Naive B cell (primary cell): ENCODE measurements around the gene ETS1. TPM values are rescaled to one million over a fixed set of nuclear protein-coding genes. Genes with fewer than 3 reads are reported as not detected.

Source experiments
- ATAC-seq, 2 donors: fragments of 150-1000 bp; cut with Tn5 transposase; 2 replicates each; pipeline ENCODE4 v1.10.0; 2021; ENCODE audit warnings: low read depth in 2 of 2, mild to moderate bottlenecking in 2 of 2, moderate library complexity in 2 of 2
- DNase-seq: peaks from one replicate; pipeline ENCODE4 v3.0.0; 2022
- H3K27ac Mint-ChIP-seq, 6 donors: one replicate each; pipeline ENCODE4 v1.8.0; 2020 to 2022; ENCODE audit warnings: mild to moderate bottlenecking in 6 of 6, mixed read lengths in 6 of 6, moderate library complexity in 5 of 6, inconsistent platforms in 2 of 6
- H3K27me3 Mint-ChIP-seq, 3 donors: one replicate each; pipeline ENCODE4 v1.8.0; 2021 to 2022; ENCODE audit warnings: mixed read lengths in 3 of 3, mild to moderate bottlenecking in 1 of 3
- H3K36me3 Mint-ChIP-seq, 2 donors: one replicate each; pipeline ENCODE4 v1.8.0; 2020 to 2022; ENCODE audit warnings: mixed read lengths in 2 of 2, inconsistent platforms in 1 of 2, mild to moderate bottlenecking in 1 of 2
- H3K4me1 Mint-ChIP-seq, 3 donors: one replicate each; pipeline ENCODE4 v1.8.0; 2020 to 2022; ENCODE audit warnings: mixed read lengths in 3 of 3, inconsistent platforms in 1 of 3, mild to moderate bottlenecking in 1 of 3, moderate library complexity in 1 of 3
- H3K4me3 Mint-ChIP-seq, 8 donors: one replicate each; pipeline ENCODE4 v1.8.0; 2020 to 2022; ENCODE audit warnings: mild to moderate bottlenecking in 8 of 8, mixed read lengths in 8 of 8, moderate library complexity in 8 of 8, inconsistent platforms in 2 of 8
- H3K9me3 Mint-ChIP-seq, 7 donors: one replicate each; pipeline ENCODE4 v1.8.0; 2020 to 2022; ENCODE audit warnings: mixed read lengths in 7 of 7, mild to moderate bottlenecking in 5 of 7, inconsistent platforms in 2 of 7, moderate library complexity in 1 of 7
- polyA plus RNA-seq, 6 donors: library from polyadenylated mRNA; unstranded; fragments of 300-500 nt; fragmentation: Illumina TruSeq; gene quantifications; one replicate each; pipeline ENCODE4 v1.2.3, GENCODE V29; 2021; ENCODE audit warnings: low read depth in 6 of 6

The ETS1 gene
- polyA plus RNA-seq, 6 donors from 2014 or later: 205 to 278 (median 247) TPM

DNA sequence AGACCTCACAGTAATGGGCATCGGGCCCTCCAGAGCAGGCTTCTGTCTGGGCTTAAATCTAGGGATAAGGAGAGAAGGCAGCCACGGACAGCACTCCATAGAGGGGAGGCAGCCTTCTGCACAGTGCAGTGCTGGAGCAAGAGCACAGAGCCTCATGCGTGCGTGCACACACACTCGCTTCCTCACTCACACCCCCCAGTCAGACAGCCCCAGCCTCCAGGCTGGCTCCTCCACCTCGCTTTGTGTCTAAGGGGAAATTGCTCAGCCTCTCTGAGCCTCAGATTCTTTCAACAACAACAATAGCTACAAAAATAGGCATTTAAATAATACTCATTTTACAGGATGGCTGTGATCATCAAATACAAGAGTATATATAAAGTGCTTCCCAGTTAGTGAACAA, 26.7 kb upstream of the ETS1 start:
- DNase-seq (no peak), ATAC-seq (no peak)
- H3K4me1 Mint-ChIP-seq: peaks cover 79 to 96% (median 86%) of the 10 kb centered on the region in 3 donors
- peak overlapping the region; percentile 52 to 100 (median 94) for H3K27ac Mint-ChIP-seq
- no peaks in the 10 kb centered on the region for H3K27me3 Mint-ChIP-seq
- peak overlapping the region in 7 of 8 donors; percentile 35 to 85 (median 74) for H3K4me3 Mint-ChIP-seq
- no peaks in the 10 kb centered on the region for H3K9me3 Mint-ChIP-seq
- H3K36me3 Mint-ChIP-seq: no peaks in the 10 kb centered on the region

DNA sequence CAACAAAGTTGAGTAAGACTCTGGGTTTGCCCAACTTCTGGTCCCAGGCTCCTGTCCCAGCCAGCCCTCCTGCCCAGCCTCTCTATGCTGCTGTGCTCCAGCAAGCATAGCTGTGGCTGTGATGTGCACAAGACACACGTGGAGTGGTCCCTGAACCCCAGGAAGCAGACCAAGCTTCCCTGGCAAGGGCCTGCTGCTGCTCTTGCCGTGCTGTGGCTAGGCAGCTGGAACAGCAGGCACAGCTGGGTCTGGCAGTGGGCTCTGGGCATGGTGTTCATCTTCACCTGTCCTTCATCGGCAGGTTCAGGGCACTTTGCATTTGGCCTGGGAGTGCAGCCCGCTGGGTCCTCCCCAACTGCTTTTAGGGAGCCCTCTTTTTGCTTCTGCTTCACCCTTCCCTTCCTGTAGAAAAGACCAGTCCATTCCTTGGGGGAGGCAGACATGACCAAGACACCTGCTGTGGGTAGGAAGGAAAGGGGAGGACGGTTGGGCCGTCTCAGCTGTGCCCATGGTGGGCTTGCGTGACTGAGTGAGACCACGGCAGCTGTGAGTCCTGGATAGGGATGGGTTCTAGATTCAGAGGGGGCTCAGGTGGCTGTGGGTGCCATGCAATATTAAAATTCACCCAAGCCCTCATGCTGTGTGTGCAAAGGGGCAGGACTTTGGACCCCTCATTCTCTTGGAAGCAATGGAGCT, 26.1 kb upstream of the ETS1 start:
- Mint-ChIP-seq H3K36me3 (no peaks in the 10 kb centered on the region), H3K27ac (peak overlapping the region; percentile 81 to 100 (median 99)), H3K4me3 (peak overlapping the region in 7 of 8 donors; percentile 35 to 85 (median 74)), H3K4me1 (peaks cover 79 to 96% (median 86%) of the 10 kb centered on the region in 3 donors), H3K27me3 (no peaks in the 10 kb centered on the region), H3K9me3 (no peaks in the 10 kb centered on the region)
- DNase-seq: no peak
- ATAC-seq: no peak

DNA sequence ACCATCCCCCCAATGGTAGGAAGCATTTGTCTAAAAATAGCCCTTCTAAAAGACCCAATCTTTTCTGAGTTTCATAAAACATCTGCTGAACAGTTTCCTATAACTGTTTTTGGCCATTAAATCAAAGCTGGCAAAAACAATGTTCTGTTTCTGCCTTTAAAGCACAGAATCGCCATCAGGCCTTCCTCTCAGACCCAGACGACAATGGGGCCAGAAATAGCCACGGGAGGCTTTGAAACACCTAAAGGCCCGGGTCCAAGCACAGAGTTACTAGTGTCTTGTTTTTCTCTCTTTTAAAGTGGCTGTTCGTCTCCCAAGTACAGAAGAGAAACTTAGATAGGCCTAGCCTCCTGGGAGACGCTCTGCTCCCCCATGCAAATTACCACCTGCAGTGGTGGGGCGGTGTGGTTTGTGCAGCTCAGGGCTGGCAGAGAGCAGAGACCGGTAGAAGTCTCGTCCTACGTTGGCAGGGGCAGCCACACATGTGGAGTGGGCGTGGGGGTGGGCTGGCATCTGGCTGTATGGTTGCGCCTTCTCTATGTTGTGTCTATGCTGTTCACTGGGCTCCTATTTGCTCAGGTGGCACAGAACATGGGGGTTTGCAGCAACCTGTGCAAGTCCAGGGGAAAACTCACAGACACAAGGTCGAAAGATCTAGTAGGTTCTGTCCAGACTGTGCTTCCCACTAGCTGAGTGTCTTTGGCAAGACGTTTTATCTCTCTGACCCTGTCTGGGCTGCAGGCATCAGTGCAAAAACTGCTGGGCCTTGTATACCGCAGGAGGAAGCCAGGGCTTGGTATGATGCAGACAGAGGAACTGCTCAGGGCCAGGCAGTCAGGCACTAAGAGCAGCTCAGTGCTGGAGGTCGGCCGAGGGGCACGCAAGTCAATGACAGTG, 23.6 kb upstream of the ETS1 start:
- Mint-ChIP-seq H3K36me3 (no peaks in the 10 kb centered on the region), H3K27me3 (no peaks in the 10 kb centered on the region), H3K4me3 (peak overlapping the region; percentile 62 to 91 (median 86)), H3K27ac (peak overlapping the region; percentile 98 to 100 (median 100)), H3K4me1 (peaks cover 83 to 94% (median 83%) of the 10 kb centered on the region in 3 donors), H3K9me3 (no peaks in the 10 kb centered on the region)
- ATAC-seq (peak; percentile 89 to 91), DNase-seq (peak; percentile 96)

DNA sequence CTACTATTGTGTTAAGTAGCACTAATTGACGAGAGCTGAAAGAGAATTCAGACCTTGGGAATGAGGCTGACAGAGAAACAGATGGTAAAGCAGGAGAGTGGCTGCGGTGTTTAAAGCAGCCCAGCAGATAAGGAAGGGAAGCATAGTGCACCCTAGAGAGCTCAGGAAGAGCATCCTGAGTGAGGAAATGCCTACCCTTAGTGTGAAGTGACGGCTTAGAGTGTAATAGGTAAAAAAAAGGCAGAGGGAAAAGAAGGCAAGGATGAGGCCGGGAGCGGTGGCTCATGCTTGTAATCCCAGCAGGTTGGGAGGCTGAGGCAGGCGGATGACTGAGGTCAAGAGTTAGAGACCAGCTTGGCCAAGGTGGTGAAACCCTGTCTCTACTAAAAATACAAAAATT, 22.4 kb upstream of the ETS1 start:
- Mint-ChIP-seq H3K4me1 (peaks cover 83 to 89% (median 84%) of the 10 kb centered on the region in 3 donors), H3K9me3 (no peaks in the 10 kb centered on the region), H3K36me3 (no peaks in the 10 kb centered on the region), H3K27me3 (no peaks in the 10 kb centered on the region), H3K27ac (peak overlapping the region; percentile 97 to 100 (median 99)), H3K4me3 (peak overlapping the region; percentile 67 to 91 (median 80))
- DNase-seq: no peak
- ATAC-seq: no peak

DNA sequence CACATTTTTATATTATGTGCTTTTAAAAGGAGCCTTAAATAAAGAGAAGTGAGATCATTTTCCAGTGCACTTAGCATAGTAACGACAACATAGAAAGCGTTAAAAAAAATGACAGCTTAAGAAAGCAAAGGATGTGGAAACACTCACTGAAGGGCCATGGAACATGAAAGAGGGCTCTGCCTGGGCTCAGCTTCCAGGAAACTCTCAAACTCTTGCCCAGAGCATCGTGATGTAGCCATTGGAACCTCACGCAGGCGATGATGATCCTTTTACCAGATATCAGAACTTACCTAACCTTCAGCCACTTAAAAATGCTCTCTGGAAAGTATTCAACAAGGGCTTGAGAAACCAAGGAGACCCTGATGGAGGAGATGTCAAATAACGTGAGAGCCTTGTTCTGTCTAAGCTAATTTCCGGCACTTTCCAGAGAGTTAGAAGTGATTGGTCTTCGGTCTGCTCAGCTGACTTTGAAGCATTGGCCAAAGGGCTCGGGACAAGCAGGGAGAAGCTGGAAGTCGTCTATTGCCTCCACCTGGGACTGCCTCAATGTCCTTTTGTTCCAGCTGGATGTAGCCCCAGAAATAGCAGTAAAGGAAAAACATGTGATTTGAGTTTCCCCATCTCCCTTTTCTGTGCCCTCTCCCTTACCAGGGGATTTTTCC, 21.5 kb upstream of the ETS1 start:
- Mint-ChIP-seq H3K27ac (peak overlapping the region; percentile 97 to 100 (median 99)), H3K4me1 (peaks cover 83 to 89% (median 84%) of the 10 kb centered on the region in 3 donors), H3K9me3 (no peaks in the 10 kb centered on the region), H3K27me3 (no peaks in the 10 kb centered on the region), H3K36me3 (no peaks in the 10 kb centered on the region), H3K4me3 (peak overlapping the region; percentile 6 to 83 (median 68))
- ATAC-seq (no peak), DNase-seq (no peak)

DNA sequence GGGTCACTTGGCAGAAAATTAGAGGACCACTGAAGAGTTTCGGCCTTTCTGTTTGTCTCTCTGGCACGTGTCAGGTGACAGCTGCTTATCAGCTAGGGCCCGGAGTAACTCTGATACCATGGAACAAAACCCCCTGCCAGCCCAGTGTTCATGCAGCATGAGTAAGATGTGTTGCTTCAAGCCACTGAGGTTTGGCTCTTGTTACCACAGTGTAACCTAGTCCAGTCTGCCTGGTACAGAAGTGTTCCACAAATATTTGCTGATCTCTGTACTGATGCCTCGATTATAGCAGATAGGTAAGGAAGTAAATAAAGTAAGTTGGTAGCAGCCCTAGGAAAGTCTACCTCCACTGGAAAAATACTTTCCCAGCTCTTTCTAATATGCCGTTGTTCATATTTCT, 20.5 kb upstream of the ETS1 start:
- Mint-ChIP-seq H3K4me3 (peak overlapping the region in 1 of 8 donors; percentile 59), H3K36me3 (no peaks in the 10 kb centered on the region), H3K27me3 (no peaks in the 10 kb centered on the region), H3K27ac (peak overlapping the region in 5 of 6 donors; percentile 4 to 100 (median 98)), H3K4me1 (peaks cover 83 to 89% (median 87%) of the 10 kb centered on the region in 3 donors), H3K9me3 (no peaks in the 10 kb centered on the region)
- DNase-seq (no peak), ATAC-seq (no peak)

DNA sequence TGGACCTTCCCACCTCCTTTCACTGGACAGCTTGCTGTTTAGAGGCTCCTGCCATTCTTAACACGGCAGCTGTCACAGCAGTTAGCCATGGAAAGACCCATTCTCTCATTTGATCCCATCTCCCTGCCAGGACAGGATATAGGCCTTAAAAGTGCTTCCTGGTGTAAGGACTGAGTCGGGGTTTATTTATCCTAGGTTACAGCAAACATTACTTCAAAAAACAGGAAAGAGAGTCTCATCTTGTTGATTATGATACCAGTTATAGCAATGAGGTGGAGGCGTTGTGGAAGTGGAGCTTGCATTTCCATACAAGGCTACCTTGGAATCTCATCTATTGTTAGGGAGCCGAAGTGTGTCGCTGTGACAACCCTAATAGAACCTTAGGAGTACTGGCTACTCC, 17.4 kb upstream of the ETS1 start:
- H3K27ac Mint-ChIP-seq: peak overlapping the region in 4 of 6 donors; percentile 37 to 84 (median 79)
- H3K4me3 Mint-ChIP-seq: peak overlapping the region in 5 of 8 donors; percentile 5 to 77 (median 14)
- no peaks in the 10 kb centered on the region for H3K27me3 Mint-ChIP-seq
- ATAC-seq (no peak), DNase-seq (no peak)
- H3K4me1 Mint-ChIP-seq: peaks cover 65 to 73% (median 66%) of the 10 kb centered on the region in 3 donors
- no peaks in the 10 kb centered on the region for H3K36me3 Mint-ChIP-seq
- H3K9me3 Mint-ChIP-seq: no peaks in the 10 kb centered on the region

DNA sequence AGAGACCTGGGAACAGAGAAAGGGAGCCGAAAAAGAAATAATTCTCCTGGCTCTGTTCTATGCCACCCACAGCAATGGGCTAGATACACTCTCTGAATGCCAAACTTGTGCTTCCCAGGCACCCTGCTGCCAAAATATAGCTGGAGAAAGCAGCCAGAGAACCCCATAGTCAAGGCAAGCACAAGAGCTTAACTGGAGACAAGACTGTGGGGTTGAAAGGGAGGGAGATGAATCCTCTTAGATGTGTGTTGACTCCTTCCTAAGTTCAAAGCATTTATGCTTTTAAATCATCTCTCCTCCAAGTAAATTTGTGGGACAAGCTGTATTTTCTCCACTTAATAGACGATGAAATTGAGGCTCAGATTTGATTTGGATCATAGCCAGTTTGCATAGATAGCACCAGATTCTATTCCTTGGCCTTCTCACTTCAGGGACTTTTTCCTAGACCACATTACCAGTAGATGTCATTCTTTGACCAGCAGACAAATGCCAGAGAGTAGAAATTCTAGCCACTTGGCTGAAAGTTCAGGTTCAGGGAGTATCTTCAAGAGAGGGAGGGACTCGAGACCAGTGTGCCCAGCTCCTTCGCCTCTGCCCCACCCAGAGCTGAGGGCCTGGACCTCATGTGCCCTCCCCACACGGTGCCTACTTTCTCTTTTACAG, 16.5 kb upstream of the ETS1 start:
- peak overlapping the region; percentile 1 to 95 (median 48) for H3K27ac Mint-ChIP-seq
- ATAC-seq (peak; percentile 35 to 50), DNase-seq (no peak)
- no peaks in the 10 kb centered on the region for H3K36me3 Mint-ChIP-seq
- peak overlapping the region in 6 of 8 donors; percentile 3 to 64 (median 48) for H3K4me3 Mint-ChIP-seq
- H3K9me3 Mint-ChIP-seq: no peaks in the 10 kb centered on the region
- no peaks in the 10 kb centered on the region for H3K27me3 Mint-ChIP-seq
- H3K4me1 Mint-ChIP-seq: peaks cover 65 to 73% (median 67%) of the 10 kb centered on the region in 3 donors

DNA sequence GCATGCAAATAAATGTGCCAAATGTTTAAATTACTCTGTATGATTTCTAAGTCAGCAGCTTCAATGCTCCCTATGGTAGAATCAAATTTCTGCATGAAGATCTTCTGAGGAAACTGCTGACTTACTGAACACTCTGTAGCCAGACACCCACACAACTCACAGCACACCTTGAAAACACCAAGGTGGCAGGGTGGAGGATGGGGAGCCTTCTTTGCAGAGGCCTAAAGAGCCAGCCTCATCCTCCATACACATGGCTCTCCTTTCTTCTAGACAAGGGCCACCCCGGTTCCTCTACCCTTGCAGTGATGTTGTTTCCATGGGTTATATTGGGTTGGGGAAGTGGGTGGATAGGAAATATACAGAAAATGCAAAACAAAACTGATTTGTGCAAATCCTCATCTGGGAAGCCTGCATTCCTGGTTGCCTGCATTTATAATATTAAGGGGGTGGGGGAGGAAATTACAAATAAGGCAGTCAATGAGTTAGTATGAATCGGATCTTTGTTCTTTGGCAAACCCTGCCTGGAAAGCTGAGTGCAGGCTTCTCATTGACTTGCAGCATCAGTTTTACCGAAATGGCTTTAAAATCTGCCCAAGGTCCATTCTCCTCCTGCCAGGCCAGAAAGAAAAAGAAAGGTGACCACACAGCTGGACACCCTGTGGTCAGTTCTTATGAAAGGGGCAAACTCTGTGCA, 15.8 kb upstream of the ETS1 start:
- no peak for ATAC-seq
- peaks cover 65 to 73% (median 67%) of the 10 kb centered on the region in 3 donors for H3K4me1 Mint-ChIP-seq
- peak overlapping the region; percentile 37 to 95 (median 62) for H3K27ac Mint-ChIP-seq
- no peak for DNase-seq
- H3K36me3 Mint-ChIP-seq: no peaks in the 10 kb centered on the region
- H3K9me3 Mint-ChIP-seq: no peaks in the 10 kb centered on the region
- no peaks in the 10 kb centered on the region for H3K27me3 Mint-ChIP-seq
- peak overlapping the region in 4 of 8 donors; percentile 3 to 78 (median 43) for H3K4me3 Mint-ChIP-seq

DNA sequence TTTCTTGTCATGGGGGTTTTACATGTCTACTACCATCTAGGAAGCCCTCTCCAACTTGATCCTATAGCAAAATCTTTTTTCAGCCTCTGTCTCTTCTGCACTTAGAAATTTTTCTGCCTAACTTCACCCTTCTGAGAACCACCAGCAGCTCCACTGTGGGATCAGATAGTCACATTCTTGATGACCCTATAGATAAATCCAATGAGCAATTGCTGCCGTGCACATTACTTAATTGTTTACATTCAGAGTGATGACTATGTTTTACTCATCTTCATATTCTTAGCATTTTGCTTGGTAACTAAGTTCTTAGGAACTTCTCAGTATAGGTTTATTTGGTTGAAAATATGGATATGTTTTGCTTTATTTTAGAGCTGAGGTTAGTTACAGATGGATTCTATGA, 12.4 kb upstream of the ETS1 start:
- ATAC-seq: no peak
- peak overlapping the region in 1 of 6 donors; percentile 69 for H3K27ac Mint-ChIP-seq
- H3K4me1 Mint-ChIP-seq: peaks cover 64 to 71% (median 68%) of the 10 kb centered on the region in 3 donors
- no peaks in the 10 kb centered on the region for H3K9me3 Mint-ChIP-seq
- DNase-seq: no peak
- peak overlapping the region in 1 of 8 donors; percentile 18 for H3K4me3 Mint-ChIP-seq
- no peaks in the 10 kb centered on the region for H3K27me3 Mint-ChIP-seq
- no peaks in the 10 kb centered on the region for H3K36me3 Mint-ChIP-seq

DNA sequence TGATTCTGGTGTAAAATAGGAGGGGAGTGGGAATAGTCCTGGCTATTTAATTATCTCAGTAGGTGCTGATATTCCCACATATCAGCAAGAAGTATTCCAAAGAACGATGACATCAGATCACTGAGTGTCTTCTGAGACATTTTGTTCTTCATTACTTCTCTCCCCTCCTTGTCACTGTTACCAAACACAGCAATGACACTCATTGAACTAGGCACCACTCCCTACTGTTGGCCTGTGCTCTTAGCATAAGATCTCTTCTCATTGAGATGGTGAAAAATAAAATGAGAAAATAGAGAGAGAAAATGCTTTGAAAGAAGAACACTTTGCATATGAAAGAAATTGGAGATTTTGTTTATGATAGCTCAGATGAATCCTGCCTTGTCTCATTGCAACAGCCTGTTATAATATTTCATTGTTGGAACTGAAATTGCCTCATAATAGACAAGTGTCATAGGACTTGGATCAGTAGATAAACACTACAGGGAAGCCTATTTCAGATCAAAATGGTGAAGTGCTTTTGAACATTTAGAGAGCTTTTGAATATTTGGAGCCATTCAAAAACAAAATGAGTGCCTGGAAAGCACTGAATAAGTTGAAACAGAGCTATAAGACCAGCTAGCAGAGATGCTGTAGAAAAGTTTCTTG, 11.3 kb upstream of the ETS1 start:
- DNase-seq (no peak), ATAC-seq (no peak)
- peak overlapping the region in 5 of 6 donors; percentile 13 to 67 (median 38) for H3K27ac Mint-ChIP-seq
- H3K4me3 Mint-ChIP-seq: peak overlapping the region in 2 of 8 donors; percentile 38 to 39
- H3K4me1 Mint-ChIP-seq: peaks cover 59 to 68% (median 68%) of the 10 kb centered on the region in 3 donors
- H3K9me3 Mint-ChIP-seq: no peaks in the 10 kb centered on the region
- H3K36me3 Mint-ChIP-seq: no peaks in the 10 kb centered on the region
- H3K27me3 Mint-ChIP-seq: no peaks in the 10 kb centered on the region

DNA sequence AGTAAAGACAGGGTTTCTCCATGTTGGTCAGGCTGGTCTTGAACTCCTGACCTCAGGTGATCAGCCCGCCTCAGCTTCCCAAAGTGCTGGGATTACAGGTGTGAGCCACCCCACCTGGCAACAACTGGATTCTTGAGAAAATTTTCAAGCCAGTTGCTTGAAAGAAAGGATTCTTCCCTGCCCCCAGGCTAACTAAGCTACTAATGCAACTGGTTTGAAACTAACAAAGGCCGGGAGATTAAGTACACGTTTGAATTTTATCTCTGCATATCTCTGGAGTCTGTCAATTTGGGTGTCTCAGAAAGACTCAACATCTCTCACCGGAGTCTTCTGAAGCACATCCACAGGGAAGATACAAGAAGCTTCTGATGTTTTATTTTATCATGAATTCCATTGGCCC, 10.7 kb upstream of the ETS1 start:
- H3K9me3 Mint-ChIP-seq: no peaks in the 10 kb centered on the region
- DNase-seq (no peak), ATAC-seq (no peak)
- no peaks in the 10 kb centered on the region for H3K27me3 Mint-ChIP-seq
- H3K27ac Mint-ChIP-seq: peak overlapping the region in 5 of 6 donors; percentile 13 to 67 (median 34)
- peaks cover 54 to 65% (median 63%) of the 10 kb centered on the region in 3 donors for H3K4me1 Mint-ChIP-seq
- peak overlapping the region in 1 of 8 donors; percentile 38 for H3K4me3 Mint-ChIP-seq
- H3K36me3 Mint-ChIP-seq: no peaks in the 10 kb centered on the region
